Umbilical cord (tissue), 2 donors: ENCODE measurements around the gene CNOT10. TPM values are rescaled to one million over a fixed set of nuclear protein-coding genes. Genes with fewer than 3 reads are reported as not detected.
"Not testable (repeated sequence)": the region's sequence is repeated elsewhere in the genome, so short reads cannot be mapped to it uniquely, and the experiment has no call there.

Experiments
- DNase-seq: peaks from one replicate; pipeline ENCODE4 v3.0.0-alpha.2; 2015; ENCODE audit warnings: low spot score
- total RNA-seq: library from RNA; depleted of rRNA; stranded (reverse); fragments of >200 nt; gene quantifications from one replicate; pipeline ENCODE4 v1.2.3, GENCODE V29; 2014; ENCODE audit warnings: low replicate concordance; ENCODE audit not compliant: insufficient read depth

Gene CNOT10
- total RNA-seq, 1 donor from 2014 or later, result 47.4 TPM

DNA sequence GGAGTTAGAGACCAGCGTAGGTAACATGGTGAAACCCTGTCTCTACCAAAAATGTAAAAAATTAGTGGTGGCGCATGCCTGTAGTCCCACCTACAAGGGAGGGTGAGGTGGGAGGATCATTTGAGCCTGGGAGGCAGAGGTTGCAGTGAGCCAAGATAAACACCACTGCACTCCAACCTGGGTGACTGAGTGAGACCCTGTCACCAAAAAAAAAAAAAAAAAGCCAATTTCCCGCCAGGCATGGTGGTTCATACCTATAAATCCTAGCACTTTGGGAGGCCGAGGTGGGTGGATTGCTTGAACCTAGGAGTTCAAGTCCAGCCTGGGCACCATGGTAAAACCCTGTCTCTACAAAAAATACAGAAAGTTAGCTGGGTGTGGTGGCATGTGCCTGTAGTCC lies 6.9 kb downstream of the CNOT10 start:
- DNase-seq, result no peak

DNA sequence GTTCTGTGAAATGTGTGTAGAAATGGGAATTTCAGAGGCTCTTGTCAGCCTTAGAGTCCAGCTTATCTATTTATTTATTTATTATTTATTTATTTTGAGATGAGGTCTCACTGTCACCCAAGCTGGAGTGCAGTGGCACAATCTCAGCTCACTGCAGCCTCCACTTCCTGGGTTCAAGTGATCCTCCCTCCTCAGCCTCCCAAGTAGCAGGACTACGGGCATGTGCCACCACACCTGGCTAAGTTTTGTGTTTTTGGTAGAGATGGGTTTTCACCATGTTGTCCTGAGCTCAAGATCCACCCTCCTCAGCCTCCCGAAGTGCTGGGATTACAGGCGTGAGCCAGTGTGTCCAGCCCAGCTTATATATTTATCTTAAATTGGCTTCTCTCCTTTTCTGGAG lies 11.5 kb downstream of the CNOT10 start:
- no peak for DNase-seq

DNA sequence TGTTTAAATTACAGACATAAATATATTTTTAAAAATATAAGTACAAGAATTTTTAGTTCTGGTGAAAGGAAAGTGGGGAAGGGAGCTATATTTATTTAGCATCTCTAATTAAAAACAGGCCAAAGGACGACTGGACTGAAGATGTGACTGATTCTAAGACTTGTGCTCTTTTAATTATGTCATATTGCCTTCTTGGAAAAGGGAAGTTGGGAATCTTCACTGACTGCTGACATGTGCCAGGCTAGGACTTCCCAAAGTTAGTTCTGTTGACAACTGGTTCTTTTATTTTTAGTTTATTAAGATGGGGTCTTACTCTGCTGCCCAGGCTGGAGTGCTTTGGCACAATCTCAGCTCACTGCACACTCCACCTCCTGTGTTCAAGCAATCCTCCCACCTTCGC lies 13.5 kb downstream of the CNOT10 start:
- DNase-seq, result no peak

- DNase-seq, result no peak
Observed at GRCh38 chr3:32699429-32699828, 14.4 kb downstream of the CNOT10 start.

DNA sequence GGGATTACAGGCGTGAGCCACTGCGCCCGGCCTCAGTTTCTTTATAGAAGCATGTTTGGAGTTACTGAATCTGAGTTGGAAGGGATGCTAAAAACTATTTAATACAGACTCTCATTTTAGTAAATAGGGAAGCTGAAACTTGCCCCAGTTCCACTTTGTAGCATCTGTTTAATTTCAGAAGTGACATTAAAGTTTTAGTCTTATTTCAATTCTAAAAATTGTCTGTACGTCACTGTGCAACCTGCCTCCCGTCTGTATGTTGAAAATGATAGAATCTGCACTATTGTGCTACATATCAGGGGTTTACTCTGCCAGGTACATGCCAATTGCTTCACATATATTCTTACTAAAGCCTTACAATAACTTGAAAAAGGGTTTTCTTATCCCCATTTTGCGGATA lies 15.3 kb downstream of the CNOT10 start:
- no peak for DNase-seq

- DNase-seq, result no peak
Observed at GRCh38 chr3:32703491-32703972, 18.5 kb downstream of the CNOT10 start.

- no peak for DNase-seq
Observed at GRCh38 chr3:32705232-32705631, 20.2 kb downstream of the CNOT10 start.

DNA sequence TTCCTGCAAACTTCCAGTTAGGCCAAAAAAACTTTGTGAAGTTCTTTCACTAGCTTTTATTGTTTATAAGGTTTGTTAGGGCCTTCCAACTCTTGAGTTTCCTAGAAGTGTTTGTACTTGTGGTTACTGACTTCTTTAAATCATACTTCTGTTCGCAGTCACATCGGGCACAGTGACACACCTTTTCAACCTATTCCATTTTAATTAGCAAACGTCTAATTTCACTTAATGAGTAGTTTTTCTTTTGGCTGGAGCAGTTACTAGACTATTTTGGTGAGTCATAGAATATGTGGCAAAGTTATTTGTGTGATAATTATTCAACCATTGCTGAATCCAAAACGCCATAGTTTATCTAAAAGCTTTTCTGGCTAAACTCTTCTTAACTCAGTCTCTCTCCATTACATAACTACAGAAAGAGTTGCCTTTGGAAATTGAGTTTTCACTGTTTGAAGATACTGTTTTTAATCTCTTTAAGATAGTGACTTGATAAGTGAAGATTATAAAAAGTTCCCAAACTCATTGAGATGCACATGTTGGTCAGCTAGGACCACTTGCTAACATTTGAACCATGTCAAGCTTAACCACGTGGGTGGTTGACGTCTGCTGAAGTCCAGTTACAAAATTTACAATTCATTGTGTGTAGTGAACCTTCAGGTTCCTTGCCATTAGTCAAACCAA lies 21.5 kb downstream of the CNOT10 start:
- no peak for DNase-seq

DNA sequence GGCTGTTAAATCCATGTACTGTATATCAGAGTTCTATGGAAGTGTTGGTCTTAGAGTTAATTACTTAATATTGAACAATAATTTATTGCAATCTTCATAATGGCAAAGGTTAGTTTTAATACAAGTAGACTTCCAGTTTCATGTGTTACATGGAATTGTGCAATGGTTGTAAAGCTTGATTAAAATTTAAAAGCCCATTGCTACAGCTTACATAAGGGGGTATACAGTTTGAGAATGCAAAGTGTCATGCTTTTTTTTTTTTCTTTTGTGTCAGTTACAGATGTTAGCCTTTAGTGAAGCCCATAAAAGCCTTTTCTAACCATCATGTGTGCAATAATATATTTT lies 22.0 kb downstream of the CNOT10 start:
- DNase-seq, result no peak

DNA sequence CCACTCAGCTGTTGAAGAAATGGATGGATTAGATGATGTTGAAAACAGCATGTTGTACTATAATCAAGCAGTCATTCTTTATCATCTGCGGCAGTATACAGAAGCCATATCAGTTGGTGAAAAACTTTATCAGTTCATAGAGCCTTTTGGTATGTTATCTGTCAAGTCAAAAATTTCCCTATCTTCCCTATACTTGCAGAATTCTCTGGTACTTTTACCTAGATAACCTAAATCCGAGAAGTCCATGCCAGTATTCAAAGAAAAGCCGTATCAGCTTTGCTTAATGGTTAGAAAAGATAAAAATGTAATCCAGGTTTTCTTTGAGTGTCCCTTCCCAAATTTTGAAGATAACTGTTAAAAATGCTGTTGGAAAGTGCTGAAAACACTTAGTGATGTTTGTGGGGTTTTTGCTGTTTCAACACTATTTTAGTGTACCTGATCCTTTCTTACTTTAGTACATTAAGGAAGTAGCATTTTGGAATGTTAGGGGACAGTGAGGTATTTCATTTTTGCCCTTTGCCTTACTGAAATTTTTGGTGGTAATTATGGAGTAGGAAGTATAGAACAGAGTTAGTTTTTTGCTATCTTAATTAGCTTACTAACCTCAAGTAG lies 23.8 kb downstream of the CNOT10 start:
- peak; percentile 84 for DNase-seq

GRCh38 chr3:32709346-32709745 lies 24.4 kb downstream of the CNOT10 start:
- no peak for DNase-seq

DNA sequence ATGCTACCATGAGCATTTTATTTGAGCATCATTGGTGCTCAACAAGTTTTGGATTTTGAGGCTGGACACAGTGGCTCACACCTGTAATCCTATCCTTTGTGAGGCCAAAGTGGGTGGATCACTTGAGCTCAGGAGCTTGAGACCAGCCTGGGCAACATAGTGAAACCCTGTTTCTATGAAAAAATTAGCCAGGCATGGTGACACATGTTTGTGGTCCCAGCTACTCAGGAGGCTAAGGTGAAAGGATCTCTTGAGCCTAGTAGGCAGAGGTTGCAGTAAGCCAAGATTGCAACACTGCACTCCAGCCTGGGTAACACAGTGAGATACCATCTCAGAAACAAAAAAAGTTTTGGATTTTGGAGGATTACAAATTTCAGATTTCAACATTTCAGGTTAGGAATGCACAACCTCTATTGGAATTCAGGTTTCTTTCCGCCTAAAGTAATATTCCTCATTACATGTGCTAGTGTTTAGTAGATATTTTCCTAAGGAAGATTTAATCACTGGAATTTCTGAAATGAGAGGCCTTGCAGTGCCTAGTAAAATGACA lies 27.6 kb downstream of the CNOT10 start:
- DNase-seq, result no peak

DNA sequence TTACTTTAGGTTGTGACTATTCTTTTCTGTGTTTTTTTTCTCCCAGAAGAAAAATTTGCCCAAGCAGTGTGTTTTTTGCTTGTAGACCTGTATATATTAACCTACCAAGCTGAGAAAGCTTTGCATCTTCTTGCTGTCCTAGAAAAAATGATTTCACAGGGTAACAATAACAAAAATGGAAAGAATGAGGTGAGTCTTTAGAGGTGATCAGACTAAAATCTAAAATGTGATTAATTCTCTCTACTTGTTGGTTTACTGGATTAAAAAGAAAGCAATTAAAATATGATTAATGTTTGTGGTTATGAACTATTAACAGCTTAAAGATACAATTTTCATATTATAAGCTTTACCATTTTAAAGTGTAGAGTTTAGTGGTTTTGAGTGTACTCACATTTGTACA lies 28.2 kb downstream of the CNOT10 start:
- DNase-seq, result no peak

- DNase-seq, result no peak
Observed at GRCh38 chr3:32719335-32719734, 34.3 kb downstream of the CNOT10 start.

- DNase-seq, result no peak
Observed at GRCh38 chr3:32719931-32720330, 34.9 kb downstream of the CNOT10 start.

GRCh38 chr3:32725721-32726120 lies 40.7 kb downstream of the CNOT10 start:
- no peak for DNase-seq

DNA sequence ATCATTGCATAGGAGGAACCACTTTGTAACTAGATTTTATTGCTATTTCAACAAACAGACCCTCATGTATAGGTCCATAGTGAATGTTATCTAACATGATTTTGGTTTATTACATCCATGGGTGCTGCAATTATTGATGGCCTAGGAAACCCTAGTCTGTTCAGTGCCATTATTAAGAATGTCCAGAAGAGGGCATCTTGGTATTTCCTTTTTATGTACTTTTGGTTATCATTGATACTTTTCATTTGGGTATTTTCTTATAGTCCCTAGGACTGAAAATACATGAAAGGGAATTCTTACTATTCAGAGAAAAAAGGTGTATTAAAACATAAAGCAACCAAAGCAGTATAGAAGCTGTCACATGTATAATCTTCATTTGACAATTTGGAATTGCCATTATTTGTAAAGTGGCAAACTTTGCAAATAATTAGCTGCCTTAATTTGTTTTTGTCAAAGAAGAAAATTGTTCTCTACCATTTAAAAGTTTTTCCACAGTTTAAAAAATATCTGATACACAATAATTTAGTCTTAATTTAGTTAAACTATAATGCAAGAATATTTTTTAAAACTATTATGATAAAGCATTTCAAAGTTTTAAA lies 48.7 kb downstream of the CNOT10 start:
- peak; percentile 24 for DNase-seq

DNA sequence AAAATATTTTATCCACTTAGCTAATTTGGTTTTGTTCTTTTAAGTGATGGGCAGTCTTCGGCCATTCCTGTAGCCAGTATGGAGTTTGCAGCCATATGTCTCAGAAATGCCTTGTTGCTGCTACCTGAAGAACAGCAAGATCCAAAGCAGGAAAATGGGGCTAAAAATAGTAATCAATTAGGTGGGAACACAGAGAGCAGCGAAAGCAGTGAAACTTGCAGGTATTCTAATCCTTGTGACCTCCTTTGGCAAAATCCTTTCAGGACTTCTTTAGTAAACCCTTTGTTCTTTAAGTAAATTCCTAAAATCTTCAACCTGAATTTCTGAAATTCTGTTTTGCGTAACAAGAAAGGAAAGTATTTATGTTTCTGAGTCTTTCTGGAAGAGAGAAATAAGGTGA lies 49.8 kb downstream of the CNOT10 start:
- DNase-seq, result no peak

DNA sequence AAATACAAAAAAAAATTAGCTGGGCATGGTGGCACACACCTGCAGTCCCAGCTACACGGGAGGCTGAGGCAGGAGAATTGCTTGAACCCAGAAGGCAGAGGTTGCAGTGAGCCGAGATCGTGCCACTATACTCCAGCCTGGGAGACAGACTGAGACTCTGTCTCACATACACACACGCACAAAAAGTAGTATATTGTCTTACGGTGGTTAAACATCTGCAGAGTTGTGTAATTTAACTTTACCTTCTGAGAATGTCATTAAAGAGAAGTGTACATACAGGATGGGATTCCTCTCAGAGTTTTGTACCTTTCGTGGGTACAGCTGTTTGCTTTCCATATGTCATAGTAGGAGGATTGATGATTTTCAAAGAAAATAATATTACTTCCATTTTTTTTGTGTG lies 58.5 kb downstream of the CNOT10 start:
- DNase-seq, result not testable (repeated sequence)

- DNase-seq, result peak; percentile 7
Observed at GRCh38 chr3:32743934-32744333, 58.9 kb downstream of the CNOT10 start.

- DNase-seq, result no peak
Observed at GRCh38 chr3:32751377-32751776, 66.4 kb downstream of the CNOT10 start.

DNA sequence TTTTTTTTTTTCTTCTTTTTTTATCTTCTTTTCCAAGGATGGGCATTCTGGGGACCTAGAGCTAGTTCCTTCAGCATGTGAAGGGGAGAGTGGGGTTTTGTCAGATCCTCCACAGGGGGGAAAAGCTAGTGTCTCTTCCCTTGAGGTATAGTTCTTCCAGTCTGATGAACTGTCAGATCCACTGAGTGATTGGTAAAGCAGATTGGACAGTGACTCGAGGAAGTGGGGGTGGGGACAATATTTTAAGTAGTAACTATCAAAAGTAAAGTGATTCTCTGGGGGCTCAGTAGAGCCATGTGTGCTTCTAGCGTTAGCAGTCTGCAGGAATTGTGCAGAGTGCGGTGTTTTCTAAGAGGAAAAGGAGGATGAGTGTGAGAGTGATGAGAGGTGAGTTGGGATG lies 70.8 kb downstream of the CNOT10 start:
- DNase-seq, result no peak
